C4-2B (cell line): Measurements from ENCODE around the gene CATSPER3.

ENCODE experiments used
- H3K27ac ChIP-seq: fragments of 450-650 bp; 2 replicates; pipeline ENCODE4 v1.5.1; 2017
- ZFX ChIP-seq: fragments of 450-650 bp; IDR thresholded peaks from 2 replicates; pipeline ENCODE4 v1.6.1; 2017
- TF ChIP-seq, protein P1 (sequence below): fragments of 450-650 bp; conservative IDR thresholded peaks from 2 replicates; pipeline ENCODE4 v1.5.1; 2017; ENCODE audit warnings: mild to moderate bottlenecking

Gene CATSPER3

DNA sequence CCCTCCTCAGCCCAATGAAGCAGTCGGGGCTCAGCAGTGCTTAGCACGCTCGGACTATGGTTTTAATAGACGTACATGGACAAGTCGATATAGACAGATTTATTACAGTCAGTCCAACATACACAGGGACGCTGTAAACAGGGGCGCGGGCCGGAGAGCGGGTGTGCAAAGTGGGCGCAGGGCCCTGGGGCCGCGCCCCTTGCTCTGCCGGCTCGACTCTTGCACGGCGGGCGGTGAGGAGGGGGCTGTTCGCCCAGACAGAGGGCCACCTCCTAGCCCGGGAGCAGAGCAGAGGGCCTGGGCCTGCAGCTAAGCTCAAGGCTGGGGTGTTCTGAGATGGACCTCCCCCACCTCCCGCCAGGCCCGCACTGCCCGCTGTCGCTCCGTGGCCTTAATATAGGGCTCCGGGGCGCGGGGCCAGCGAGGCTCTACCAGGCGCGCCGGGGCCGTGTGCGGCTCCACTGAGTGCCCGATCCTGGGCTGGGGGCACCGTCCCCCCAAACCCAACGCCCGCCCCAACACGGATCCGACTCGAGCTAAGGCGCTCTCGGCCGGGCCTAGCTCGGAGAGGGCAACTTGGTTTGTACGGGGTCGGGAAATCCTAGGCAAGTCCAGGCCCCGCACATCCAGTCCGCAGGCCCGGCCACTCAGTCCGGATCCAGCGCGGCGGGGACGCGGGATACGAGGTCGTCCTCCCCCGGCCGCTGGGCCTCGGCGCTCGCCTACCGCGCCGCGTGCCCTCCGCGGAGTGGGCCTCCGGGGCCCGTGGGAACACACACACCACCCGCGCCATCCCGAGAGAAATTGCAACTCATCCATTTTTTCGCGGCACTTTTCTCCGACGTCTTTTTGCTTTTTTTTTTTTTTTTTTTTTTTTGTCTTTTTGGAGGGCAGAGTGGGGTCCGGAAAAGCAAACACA is 60.2 kb downstream of the CATSPER3 start:
- no peak overlapping the region for H3K27ac ChIP-seq
- no peak for TF ChIP-seq ZFX
- TF ChIP-seq, protein P1, sequence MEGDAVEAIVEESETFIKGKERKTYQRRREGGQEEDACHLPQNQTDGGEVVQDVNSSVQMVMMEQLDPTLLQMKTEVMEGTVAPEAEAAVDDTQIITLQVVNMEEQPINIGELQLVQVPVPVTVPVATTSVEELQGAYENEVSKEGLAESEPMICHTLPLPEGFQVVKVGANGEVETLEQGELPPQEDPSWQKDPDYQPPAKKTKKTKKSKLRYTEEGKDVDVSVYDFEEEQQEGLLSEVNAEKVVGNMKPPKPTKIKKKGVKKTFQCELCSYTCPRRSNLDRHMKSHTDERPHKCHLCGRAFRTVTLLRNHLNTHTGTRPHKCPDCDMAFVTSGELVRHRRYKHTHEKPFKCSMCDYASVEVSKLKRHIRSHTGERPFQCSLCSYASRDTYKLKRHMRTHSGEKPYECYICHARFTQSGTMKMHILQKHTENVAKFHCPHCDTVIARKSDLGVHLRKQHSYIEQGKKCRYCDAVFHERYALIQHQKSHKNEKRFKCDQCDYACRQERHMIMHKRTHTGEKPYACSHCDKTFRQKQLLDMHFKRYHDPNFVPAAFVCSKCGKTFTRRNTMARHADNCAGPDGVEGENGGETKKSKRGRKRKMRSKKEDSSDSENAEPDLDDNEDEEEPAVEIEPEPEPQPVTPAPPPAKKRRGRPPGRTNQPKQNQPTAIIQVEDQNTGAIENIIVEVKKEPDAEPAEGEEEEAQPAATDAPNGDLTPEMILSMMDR, result no peak

DNA sequence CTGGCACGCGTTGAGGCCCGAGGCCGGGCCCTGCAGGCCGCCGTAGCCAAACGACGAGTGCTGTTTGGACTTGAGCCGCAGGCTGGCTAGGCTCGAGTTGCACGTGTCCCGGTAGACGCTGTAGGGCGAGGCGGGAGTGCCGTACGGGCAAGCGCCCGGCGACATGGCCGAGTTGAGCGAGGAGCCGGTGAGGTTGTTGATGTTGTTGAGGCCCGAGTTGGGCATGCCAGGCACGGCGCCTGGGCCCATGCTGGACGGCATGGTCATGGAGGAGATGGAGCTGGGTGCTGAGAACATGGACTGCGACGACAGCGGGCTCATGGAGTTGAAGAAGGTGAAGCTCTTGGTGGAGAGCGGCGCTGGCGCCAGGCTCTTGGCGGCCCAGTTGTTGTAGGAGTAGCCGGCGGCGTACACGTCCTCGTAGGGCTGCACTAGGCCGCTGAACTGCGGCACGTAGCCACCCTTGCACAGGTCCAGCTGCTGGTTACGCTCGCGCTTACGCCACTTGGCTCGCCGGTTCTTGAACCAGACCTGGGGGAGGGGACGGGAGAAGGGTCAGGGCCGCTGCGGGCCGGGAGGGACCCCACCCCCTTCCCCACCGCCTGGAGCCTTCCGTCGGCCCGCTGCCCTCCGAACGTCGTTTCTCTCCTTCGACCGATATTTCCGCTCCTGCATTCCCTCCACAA is 61.2 kb downstream of the CATSPER3 start:
- no peak overlapping the region for H3K27ac ChIP-seq
- TF ChIP-seq, protein P1, result no peak
- TF ChIP-seq ZFX, result no peak

GRCh38 chr5:135029477-135030122 is 61.9 kb downstream of the CATSPER3 start:
- no peak for TF ChIP-seq ZFX
- TF ChIP-seq, protein P1, result no peak
- no peak overlapping the region for H3K27ac ChIP-seq

- H3K27ac ChIP-seq, result no peak overlapping the region; the same call in 1 of the 2 replicates
- TF ChIP-seq, protein P1, result no peak
- TF ChIP-seq ZFX, result no peak
Observed at GRCh38 chr5:135030123-135030955, 62.6 kb downstream of the CATSPER3 start.

DNA sequence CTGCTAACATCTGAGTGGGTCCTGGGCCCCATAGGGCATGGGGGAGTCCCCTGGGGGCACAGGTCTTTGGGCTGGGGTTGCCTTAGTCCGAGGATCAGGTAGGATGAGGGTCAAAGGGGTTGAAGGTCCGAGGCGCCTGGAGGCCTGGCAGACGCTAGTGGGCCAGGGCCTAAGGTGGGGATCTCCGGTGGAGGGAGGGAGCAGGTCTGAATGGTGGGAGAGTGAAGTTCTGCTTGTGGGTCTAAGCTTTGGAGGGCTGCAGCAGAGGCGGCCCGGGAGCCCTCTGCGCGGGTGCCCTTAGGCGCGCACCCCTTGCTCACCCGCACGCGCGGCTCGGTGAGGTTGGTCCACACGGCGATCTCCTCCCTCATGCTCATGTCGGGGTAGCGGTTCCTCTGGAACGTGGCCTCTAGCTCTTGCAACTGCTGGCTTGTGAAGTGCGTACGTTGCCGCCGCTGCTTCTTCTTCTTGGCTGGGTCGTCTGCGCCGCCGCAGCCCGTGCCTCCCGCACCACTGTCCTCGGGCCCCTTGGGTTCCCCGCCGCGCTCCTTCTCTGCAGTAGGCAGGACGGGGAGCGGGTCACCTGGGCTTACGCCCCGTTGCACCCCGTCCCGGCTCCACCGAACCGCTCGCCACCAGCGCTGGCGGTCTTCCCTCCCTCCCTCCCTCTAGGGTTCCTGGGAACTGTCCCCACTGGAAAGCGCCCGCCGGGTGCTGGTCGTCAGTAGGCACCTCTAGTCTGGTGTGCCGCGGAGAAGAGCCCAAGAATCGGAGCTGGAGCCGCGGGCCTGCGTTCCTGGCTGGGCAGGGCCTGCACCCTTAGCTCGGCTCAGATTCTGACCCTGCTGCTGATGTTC is 63.5 kb downstream of the CATSPER3 start:
- H3K27ac ChIP-seq, result peak overlapping the region; percentile 57
- TF ChIP-seq, protein P1, result no peak
- TF ChIP-seq ZFX, result no peak
